ENCODE data around the gene CEP170B. TPM values are rescaled to one million over a fixed set of nuclear protein-coding genes. Genes with fewer than 3 reads are reported as not detected.

The CEP170B gene
- total and polyA plus RNA-seq, 12 donors = 2.4 to 29.4 (median 18.3) TPM

- TF ChIP-seq POLR2A (IDR thresholded peaks at IDR 0.05) (no peak), CTCF (IDR thresholded peaks at IDR 0.05) (no peak)
- no peaks in the 10 kb centered on the region for H3K9me3 ChIP-seq (replicated peaks in 1 of 3)
- DNase-seq = peak in 1 of 7 donors; percentile 6
- WGBS, 4 donors = 76 to 96% (median 86%) methylated on average over 2 to 3 of the region's 3 CpGs
- intact Hi-C loops (cut with DNase I) = no loop called here
- H3K4me1 ChIP-seq (replicated peaks in 1 of 2) = peaks cover 0 to 9% of the 10 kb centered on the region in 2 donors
- H3K27me3 ChIP-seq = no peaks in the 10 kb centered on the region
- H3K4me3 ChIP-seq = no peak overlapping the region
- no peaks in the 10 kb centered on the region for H3K36me3 ChIP-seq (replicated peaks in 1 of 2)
- H3K27ac ChIP-seq = no peak overlapping the region
These were observed 70.1 kb downstream of the CEP170B start for GRCh38 chr14:104935026-104935650.

- intact Hi-C loops (cut with DNase I) = no loop called here
- Histone ChIP-seq H3K27me3 (no peaks in the 10 kb centered on the region), H3K36me3 (replicated peaks in 1 of 2) (no peaks in the 10 kb centered on the region), H3K4me3 (no peak overlapping the region), H3K27ac (no peak overlapping the region), H3K4me1 (replicated peaks in 1 of 2) (peaks cover 0 to 9% of the 10 kb centered on the region in 2 donors), H3K9me3 (replicated peaks in 1 of 3) (no peaks in the 10 kb centered on the region)
- no peak for TF ChIP-seq POLR2A (IDR thresholded peaks at IDR 0.05)
- TF ChIP-seq CTCF (IDR thresholded peaks at IDR 0.05) = no peak
- 29 to 86% (median 47%) methylated on average over 2 of the region's 2 CpGs for WGBS, 4 donors
- DNase-seq = no peak
These were observed 70.9 kb downstream of the CEP170B start for GRCh38 chr14:104935955-104936354.

- Histone ChIP-seq H3K27ac (no peak overlapping the region), H3K4me3 (no peak overlapping the region), H3K9me3 (replicated peaks in 1 of 3) (no peaks in the 10 kb centered on the region), H3K36me3 (replicated peaks in 1 of 2) (no peaks in the 10 kb centered on the region), H3K27me3 (no peaks in the 10 kb centered on the region), H3K4me1 (replicated peaks in 1 of 2) (peaks cover 0 to 9% of the 10 kb centered on the region in 2 donors)
- peak in 1 of 7 donors; percentile 13 for DNase-seq
- intact Hi-C loops (cut with DNase I) = no loop called here
- TF ChIP-seq CTCF (IDR thresholded peaks at IDR 0.05) (no peak), POLR2A (IDR thresholded peaks at IDR 0.05) (no peak)
- WGBS, 4 donors = 15 to 60% (median 47%) methylated on average over 2 to 10 of the region's 10 CpGs
These were observed 71.5 kb downstream of the CEP170B start for GRCh38 chr14:104936361-104937155.

- Histone ChIP-seq H3K27ac (no peak overlapping the region), H3K4me1 (replicated peaks in 1 of 2) (peaks cover 0 to 9% of the 10 kb centered on the region in 2 donors), H3K36me3 (replicated peaks in 1 of 2) (no peaks in the 10 kb centered on the region), H3K9me3 (replicated peaks in 1 of 3) (no peaks in the 10 kb centered on the region), H3K27me3 (no peaks in the 10 kb centered on the region), H3K4me3 (no peak overlapping the region)
- TF ChIP-seq POLR2A (IDR thresholded peaks at IDR 0.05) = no peak
- intact Hi-C loops (cut with DNase I) = no loop called here
- no peak for DNase-seq
- 71 to 81% (median 77%) methylated on average over 1 to 4 of the region's 4 CpGs for WGBS, 4 donors
These were observed 72.1 kb downstream of the CEP170B start for GRCh38 chr14:104937161-104937560.
